GM19438 (cell line): ENCODE results near the gene SIRT6.
"Not testable (repeated sequence)": the region's sequence is repeated elsewhere in the genome, so short reads cannot be mapped to it uniquely, and the experiment has no call there.

ENCODE experiments used
- ATAC-seq: cut with Tn5 transposase; IDR thresholded peaks from one replicate; pipeline ENCODE4 v1.9.1; 2021; ENCODE audit warnings: low read depth; ENCODE audit not compliant: unreplicated experiment

Gene SIRT6

GRCh38 chr19:4139614-4140236, 42.6 kb downstream of the SIRT6 start:
- ATAC-seq, result no peak

- ATAC-seq, result no peak
These were observed 43.9 kb downstream of the SIRT6 start for GRCh38 chr19:4138445-4138844.

- ATAC-seq, result no peak
These were observed 45.7 kb downstream of the SIRT6 start for GRCh38 chr19:4136680-4137088.

- ATAC-seq, result not testable (repeated sequence)
These were observed 47.0 kb downstream of the SIRT6 start for GRCh38 chr19:4135386-4135785.

GRCh38 chr19:4134351-4134750, 48.0 kb downstream of the SIRT6 start:
- no peak for ATAC-seq

GRCh38 chr19:4130744-4131438, 51.5 kb downstream of the SIRT6 start:
- no peak for ATAC-seq

GRCh38 chr19:4129050-4129449, 53.3 kb downstream of the SIRT6 start:
- ATAC-seq, result not testable (repeated sequence)

- ATAC-seq, result not testable (repeated sequence)
These were observed 55.0 kb downstream of the SIRT6 start for GRCh38 chr19:4127322-4127721.

- ATAC-seq, result no peak
These were observed 57.7 kb downstream of the SIRT6 start for GRCh38 chr19:4124638-4125037.
